T-helper 2 cell treated with Interferon-gamma antibody and Interleukin-4, amounts not matched to agents 5 μg/mL and 100 μg/mL, for 36 hours (primary cell): ENCODE data around the gene RGS6.
A peak's percentile ranks its signal among the peaks of the same experiment; 100 is the strongest.

Experiments used
- DNase-seq: peaks from one replicate; pipeline ENCODE4 v3.0.0; 2021; ENCODE audit warnings: low spot score
- H3K27ac Mint-ChIP-seq: one replicate; pipeline ENCODE4 v1.8.0; 2021; ENCODE audit warnings: mild to moderate bottlenecking, mixed read lengths
- H3K27me3 Mint-ChIP-seq: one replicate; pipeline ENCODE4 v1.8.0; 2021; ENCODE audit warnings: low read depth, mixed read lengths
- H3K36me3 Mint-ChIP-seq: one replicate; pipeline ENCODE4 v1.8.0; 2021; ENCODE audit warnings: low read depth, mixed read lengths
- H3K4me1 Mint-ChIP-seq: one replicate; pipeline ENCODE4 v1.8.0; 2021; ENCODE audit warnings: low read depth, mixed read lengths
- H3K4me3 Mint-ChIP-seq: one replicate; pipeline ENCODE4 v1.8.0; 2022; ENCODE audit warnings: mild to moderate bottlenecking, moderate library complexity, mixed read lengths
- H3K9me3 Mint-ChIP-seq: one replicate; pipeline ENCODE4 v1.8.0; 2021; ENCODE audit warnings: mixed read lengths

The RGS6 gene

DNA sequence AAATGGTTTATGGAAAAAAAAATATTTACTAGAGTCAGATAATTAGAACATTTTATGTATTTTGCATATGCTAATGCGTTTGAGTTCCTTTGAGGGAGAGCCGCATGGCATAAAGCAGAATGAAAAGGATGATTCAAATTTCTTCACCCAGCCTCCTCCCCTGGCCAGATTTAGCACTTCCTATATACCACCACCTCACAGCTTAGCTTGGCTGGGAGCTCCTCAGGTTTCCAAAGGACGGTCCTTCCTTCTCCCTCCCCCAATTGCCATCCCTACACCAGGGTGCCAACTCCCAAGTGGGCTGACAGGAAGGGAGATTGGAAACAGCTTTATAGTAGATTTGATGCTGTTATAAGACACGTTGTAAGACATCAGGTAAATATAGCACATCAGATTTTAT lies 157.4 kb downstream of the RGS6 start:
- peaks cover 19% of the 10 kb centered on the region for H3K27me3 Mint-ChIP-seq
- peaks cover 4% of the 10 kb centered on the region for H3K4me1 Mint-ChIP-seq
- H3K36me3 Mint-ChIP-seq = no peaks in the 10 kb centered on the region
- H3K4me3 Mint-ChIP-seq = no peak overlapping the region
- DNase-seq = no peak
- no peak overlapping the region for H3K27ac Mint-ChIP-seq
- no peaks in the 10 kb centered on the region for H3K9me3 Mint-ChIP-seq

DNA sequence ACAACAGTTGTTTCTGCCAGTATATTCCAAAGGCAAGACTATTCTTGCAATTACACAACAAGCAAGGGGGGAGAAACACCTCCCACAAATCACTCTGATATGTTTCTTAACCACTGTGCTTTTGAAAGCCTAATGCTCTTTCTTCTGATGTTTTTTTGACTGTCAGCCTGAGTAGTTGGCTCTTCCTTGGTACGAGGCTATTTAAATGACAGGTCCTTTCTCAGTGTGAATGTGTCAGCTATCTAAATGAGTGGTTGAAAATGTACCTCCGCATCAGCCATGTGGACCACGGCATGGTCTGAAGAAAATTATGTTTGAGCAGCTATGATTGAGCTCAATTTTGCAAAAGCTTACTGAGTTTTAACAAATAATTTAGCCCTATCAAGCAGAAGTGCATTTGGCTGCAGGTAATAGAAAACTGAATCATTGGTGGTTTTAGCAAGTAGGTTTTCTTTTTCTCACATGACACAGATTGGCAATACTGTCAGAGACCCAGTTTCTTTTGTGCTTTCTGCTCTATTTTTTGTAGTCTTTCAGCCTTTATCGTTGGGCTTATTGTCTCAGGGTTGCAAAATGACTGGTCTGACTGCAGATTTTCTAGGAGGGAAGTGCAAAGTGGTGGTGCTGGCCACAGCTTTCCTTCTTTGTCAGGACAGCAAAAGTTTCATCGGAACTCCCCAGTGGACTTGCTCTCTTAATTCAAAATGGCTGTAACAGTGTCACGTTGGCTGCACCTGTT lies 162.8 kb downstream of the RGS6 start:
- peak; percentile 8 for DNase-seq
- peaks cover 8% of the 10 kb centered on the region for H3K4me1 Mint-ChIP-seq
- no peak overlapping the region for H3K27ac Mint-ChIP-seq
- peaks cover 16% of the 10 kb centered on the region for H3K27me3 Mint-ChIP-seq
- no peaks in the 10 kb centered on the region for H3K36me3 Mint-ChIP-seq
- H3K4me3 Mint-ChIP-seq = no peak overlapping the region
- H3K9me3 Mint-ChIP-seq = no peaks in the 10 kb centered on the region

DNA sequence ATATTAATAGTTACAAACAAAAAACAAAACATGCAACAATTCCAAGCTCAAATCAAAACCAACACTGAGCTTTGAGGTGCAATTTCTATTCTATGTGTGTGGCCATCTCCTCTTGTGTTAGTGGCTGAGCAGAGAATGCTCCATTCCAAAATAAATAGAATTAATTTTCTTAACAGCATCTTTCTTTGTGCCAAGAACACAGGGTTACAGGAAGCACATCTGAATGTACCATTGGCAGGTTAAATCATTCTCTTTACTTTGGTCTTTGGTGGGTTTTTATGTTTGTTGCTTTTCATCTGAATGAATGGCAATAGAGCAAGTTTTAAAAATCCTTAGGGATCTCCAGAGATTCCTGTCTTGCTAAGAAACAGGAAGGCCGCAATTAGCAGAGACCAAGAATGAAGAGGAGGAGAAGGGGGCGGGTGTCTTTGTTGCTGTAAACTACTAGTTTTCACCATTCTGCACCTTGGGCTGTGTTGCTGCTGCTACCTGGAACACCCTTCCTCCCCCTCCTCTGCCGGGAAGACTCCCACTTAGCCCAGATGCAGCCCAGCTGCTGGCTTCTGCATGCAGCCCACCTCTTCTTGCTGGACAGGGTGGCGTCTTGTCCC lies 165.0 kb downstream of the RGS6 start:
- DNase-seq = no peak
- no peaks in the 10 kb centered on the region for H3K9me3 Mint-ChIP-seq
- no peaks in the 10 kb centered on the region for H3K36me3 Mint-ChIP-seq
- H3K27me3 Mint-ChIP-seq = peaks cover 16% of the 10 kb centered on the region
- H3K4me3 Mint-ChIP-seq = no peak overlapping the region
- H3K4me1 Mint-ChIP-seq = peaks cover 8% of the 10 kb centered on the region
- H3K27ac Mint-ChIP-seq = no peak overlapping the region

DNA sequence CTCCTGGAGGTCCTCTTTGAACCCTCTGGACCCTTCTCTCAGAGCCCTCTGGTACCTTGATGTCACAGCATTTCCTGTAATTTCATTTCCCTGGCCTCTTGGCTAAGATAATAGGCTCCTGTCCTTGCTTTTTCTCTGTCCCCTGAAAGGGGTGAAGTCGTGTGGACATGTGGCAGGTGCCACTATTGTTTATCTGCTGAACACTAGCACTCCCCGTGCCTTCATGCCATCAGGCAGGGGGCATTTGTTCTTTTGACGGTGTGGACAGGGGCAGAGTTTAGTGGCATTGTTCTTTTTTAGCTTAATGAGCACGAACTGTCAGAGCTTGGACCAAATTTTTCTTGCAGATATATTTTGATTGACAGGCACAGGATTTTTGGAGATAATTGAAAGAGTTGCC lies 166.0 kb downstream of the RGS6 start:
- H3K4me3 Mint-ChIP-seq = no peak overlapping the region
- H3K9me3 Mint-ChIP-seq = no peaks in the 10 kb centered on the region
- H3K36me3 Mint-ChIP-seq = no peaks in the 10 kb centered on the region
- H3K27me3 Mint-ChIP-seq = peaks cover 19% of the 10 kb centered on the region
- no peak for DNase-seq
- H3K27ac Mint-ChIP-seq = no peak overlapping the region
- peaks cover 8% of the 10 kb centered on the region for H3K4me1 Mint-ChIP-seq

DNA sequence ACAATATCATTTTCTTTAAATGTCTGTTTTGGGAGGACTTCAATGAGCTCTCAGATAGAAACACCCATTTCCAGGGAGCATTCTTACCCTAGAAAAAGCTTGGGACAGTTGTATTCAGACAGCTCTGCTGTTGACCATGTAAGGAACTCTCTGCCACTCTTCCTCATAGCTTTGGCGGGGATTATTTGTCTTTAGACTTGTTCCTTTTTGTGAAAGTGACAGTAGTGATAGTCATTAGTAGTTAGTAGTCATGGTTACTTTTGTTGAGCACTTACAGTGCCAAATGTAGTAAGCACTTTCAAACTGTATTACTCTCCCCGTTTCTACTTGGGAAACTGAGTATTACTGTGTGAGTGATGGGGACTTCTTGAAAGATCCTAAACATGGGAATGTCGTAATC lies 167.3 kb downstream of the RGS6 start:
- H3K36me3 Mint-ChIP-seq = no peaks in the 10 kb centered on the region

DNA sequence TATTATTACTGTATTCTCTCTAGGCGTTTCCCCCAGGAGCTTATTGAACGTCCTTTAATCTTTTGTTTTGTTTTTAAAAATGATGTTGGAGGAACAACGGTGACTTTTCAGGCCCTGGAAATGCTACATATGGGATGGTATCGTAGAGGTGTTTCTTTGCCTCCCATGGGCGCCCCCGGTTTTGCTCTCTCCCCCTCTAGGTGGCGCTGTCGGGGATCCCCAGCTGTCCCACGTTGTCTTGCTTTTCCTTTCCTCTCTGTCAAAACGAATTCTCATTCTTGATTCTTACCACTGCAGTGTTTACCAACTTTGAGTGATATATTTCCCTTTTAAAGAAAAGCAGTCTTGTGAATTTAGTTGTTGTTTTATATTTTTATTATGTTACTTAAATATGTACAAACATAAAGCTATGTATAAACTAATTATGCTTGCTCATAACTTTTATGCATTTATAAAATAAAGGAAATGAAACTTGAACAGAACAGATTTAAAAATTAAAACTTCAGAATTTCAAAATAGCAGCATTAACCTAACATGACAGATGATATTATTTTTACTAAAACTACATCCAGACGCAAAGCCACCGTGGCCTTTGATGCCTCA lies 171.9 kb downstream of the RGS6 start:
- H3K4me3 Mint-ChIP-seq = no peak overlapping the region
- no peaks in the 10 kb centered on the region for H3K9me3 Mint-ChIP-seq
- DNase-seq = peak; percentile 20
- no peaks in the 10 kb centered on the region for H3K36me3 Mint-ChIP-seq
- H3K27ac Mint-ChIP-seq = no peak overlapping the region
- H3K27me3 Mint-ChIP-seq = peaks cover 52% of the 10 kb centered on the region
- no peaks in the 10 kb centered on the region for H3K4me1 Mint-ChIP-seq

More for the DNA sequence above, 167.3 kb downstream of the RGS6 start:
- Mint-ChIP-seq H3K27me3 (peaks cover 23% of the 10 kb centered on the region), H3K9me3 (no peaks in the 10 kb centered on the region), H3K4me3 (no peak overlapping the region), H3K27ac (no peak overlapping the region), H3K4me1 (peaks cover 4% of the 10 kb centered on the region)
- DNase-seq = no peak

DNA sequence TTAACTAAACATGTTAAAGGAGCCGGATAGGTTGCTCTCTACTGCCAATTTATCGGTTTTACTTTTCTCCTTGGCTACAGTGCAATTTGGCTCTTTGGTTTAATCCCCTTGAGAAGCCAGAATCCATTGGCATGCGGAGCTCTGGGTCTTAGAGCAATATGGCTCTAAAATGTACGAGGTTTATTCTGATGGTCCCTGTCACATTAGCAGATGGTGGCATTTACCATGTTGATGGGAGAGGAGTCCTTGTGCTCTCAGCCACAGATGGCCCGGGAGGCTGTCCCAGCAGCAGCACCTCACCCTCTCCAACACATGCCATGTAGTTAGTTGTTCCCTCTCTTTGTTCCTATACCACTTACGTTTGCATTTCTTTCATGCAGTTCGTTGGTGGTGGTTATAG lies 179.7 kb downstream of the RGS6 start:
- no peaks in the 10 kb centered on the region for H3K36me3 Mint-ChIP-seq
- no peak overlapping the region for H3K27ac Mint-ChIP-seq
- DNase-seq = no peak
- no peaks in the 10 kb centered on the region for H3K9me3 Mint-ChIP-seq
- no peaks in the 10 kb centered on the region for H3K4me1 Mint-ChIP-seq
- H3K27me3 Mint-ChIP-seq = peaks cover 32% of the 10 kb centered on the region
- no peak overlapping the region for H3K4me3 Mint-ChIP-seq

DNA sequence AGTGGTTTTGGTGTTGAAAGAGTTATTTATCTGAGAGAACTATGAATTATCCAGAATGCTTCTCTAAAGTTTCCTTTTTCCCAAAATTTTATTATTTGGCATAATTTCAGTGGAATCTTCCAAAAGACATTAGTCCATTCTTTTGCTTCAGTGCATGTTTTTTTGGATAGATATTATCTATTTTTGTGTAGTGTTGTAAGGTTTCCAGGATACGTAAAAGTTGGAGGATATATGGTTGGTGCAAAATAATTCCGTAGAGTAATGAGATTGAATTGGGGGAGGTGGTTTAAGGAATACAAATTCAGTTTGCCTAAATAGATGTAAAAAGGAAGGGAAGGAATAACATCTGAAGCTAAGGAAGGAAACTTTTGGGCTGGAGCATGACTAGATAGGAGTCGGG lies 186.6 kb downstream of the RGS6 start:
- no peak overlapping the region for H3K4me3 Mint-ChIP-seq

DNA sequence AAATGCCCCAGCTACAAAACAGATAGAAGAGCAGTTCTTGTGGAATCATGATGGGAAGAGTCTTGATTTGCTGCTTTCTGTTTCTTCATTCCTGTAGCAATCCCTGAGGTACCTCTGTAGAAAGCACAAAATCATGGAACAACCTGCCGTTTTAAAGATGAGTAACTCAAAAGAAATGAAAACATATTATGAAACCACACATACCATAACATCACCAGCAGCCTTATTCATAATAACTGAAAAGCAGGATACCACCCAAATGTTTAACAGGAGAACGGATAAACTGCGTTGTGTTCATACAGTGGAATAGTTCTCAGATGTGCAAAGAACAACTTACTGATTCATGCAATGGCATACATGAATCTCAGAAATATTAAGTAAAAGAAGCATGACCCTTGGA lies 188.1 kb downstream of the RGS6 start:
- no peaks in the 10 kb centered on the region for H3K9me3 Mint-ChIP-seq
- peaks cover 22% of the 10 kb centered on the region for H3K27me3 Mint-ChIP-seq
- peaks cover under 1% of the 10 kb centered on the region for H3K36me3 Mint-ChIP-seq
- no peak overlapping the region for H3K27ac Mint-ChIP-seq
- H3K4me1 Mint-ChIP-seq = peaks cover 4% of the 10 kb centered on the region
- no peak overlapping the region for H3K4me3 Mint-ChIP-seq
- DNase-seq = no peak

More for the DNA sequence above, 186.6 kb downstream of the RGS6 start:
- H3K9me3 Mint-ChIP-seq = no peaks in the 10 kb centered on the region
- no peak for DNase-seq
- no peaks in the 10 kb centered on the region for H3K36me3 Mint-ChIP-seq
- no peaks in the 10 kb centered on the region for H3K4me1 Mint-ChIP-seq
- H3K27me3 Mint-ChIP-seq = peaks cover 24% of the 10 kb centered on the region
- no peak overlapping the region for H3K27ac Mint-ChIP-seq

DNA sequence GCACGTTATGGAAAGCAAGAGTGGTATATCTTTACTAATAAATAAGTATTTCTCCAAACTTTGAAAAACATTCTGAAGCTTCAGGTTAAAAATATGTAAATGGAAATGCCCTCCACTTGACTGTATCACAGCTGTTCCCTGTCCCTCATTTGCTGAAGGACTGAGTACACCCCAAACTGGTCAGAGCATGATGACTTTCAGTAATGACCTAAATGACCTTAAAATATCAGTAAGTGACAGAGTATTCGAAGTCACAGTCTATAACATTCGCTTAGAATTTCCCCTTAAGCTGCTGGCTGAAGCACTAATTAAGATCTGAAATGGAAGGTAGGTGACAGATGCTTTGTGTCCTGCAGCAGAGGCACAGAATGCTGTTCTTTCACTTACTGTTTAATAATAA lies 191.5 kb downstream of the RGS6 start:
- no peak overlapping the region for H3K27ac Mint-ChIP-seq
- H3K4me3 Mint-ChIP-seq = no peak overlapping the region
- H3K27me3 Mint-ChIP-seq = peaks cover 33% of the 10 kb centered on the region
- H3K36me3 Mint-ChIP-seq = peaks cover 6% of the 10 kb centered on the region
- peaks cover 10% of the 10 kb centered on the region for H3K4me1 Mint-ChIP-seq
- no peak for DNase-seq
- H3K9me3 Mint-ChIP-seq = no peaks in the 10 kb centered on the region

DNA sequence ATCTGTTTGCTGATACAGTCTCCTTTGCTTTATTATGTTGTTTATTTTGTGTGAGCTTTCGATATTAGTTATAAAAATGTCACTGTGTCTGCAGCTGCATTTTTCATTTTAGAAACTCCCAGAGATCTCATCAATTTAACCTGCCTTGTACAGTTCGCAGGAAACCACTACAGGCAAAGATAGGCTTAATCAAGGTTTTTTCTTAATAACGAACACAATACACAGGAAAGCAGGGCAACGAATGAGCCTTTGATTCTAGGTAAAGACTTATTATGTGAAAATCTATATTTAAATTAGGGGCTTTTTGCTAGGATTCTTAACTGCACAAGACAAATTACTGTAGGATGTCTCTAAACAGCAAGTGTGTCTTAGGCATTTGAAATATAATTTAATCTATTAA lies 191.9 kb downstream of the RGS6 start:
- Mint-ChIP-seq H3K36me3 (peaks cover 6% of the 10 kb centered on the region), H3K9me3 (no peaks in the 10 kb centered on the region), H3K27ac (peak overlapping the region; percentile 23), H3K4me3 (no peak overlapping the region), H3K27me3 (peaks cover 33% of the 10 kb centered on the region), H3K4me1 (peaks cover 12% of the 10 kb centered on the region)
- DNase-seq = no peak

DNA sequence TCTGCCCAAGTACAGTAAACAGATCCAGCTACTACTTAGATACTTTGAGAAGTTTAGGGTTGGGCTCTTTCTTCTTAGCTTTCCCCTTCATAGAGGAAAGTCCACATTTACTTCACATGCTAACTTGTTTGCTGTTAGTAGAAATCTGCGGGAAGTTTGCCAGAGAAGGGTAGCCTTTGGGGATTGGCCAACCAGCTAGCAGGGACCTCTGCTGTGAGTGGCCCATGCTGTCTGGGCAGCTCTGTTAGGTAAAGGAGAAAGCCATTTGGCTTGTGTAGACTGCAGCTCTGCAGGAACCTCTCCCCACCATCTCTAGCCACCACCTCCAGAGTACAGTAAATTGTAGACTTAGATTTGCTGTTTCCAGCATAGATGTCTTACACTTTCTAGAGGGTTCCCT lies 193.9 kb downstream of the RGS6 start:
- H3K4me3 Mint-ChIP-seq = no peak overlapping the region
- H3K36me3 Mint-ChIP-seq = peaks cover 6% of the 10 kb centered on the region
- no peak for DNase-seq
- no peak overlapping the region for H3K27ac Mint-ChIP-seq
- no peaks in the 10 kb centered on the region for H3K9me3 Mint-ChIP-seq
- H3K4me1 Mint-ChIP-seq = peaks cover 12% of the 10 kb centered on the region
- H3K27me3 Mint-ChIP-seq = peaks cover 34% of the 10 kb centered on the region

DNA sequence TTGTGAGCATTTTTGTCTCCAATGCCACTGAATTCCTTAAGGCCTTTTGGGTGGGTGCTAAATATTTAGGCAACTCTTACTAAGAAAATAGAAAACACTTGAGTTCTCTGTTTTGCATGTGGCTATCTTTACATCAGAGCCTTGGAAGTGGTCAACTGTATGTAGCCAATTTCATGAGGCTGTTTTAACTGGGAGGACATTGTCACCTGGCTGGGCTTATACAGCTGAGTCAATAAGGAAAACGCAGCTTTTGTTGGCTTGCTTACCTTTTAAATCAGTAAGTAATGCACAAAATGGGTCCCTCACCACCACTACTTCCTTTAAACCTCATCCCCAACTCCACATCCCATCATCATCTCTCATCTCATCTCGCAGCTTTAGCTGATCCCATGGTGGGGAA lies 194.3 kb downstream of the RGS6 start:
- DNase-seq = no peak
- peaks cover 32% of the 10 kb centered on the region for H3K27me3 Mint-ChIP-seq
- H3K9me3 Mint-ChIP-seq = no peaks in the 10 kb centered on the region
- no peak overlapping the region for H3K4me3 Mint-ChIP-seq
- H3K4me1 Mint-ChIP-seq = peaks cover 12% of the 10 kb centered on the region
- H3K27ac Mint-ChIP-seq = no peak overlapping the region
- peaks cover 6% of the 10 kb centered on the region for H3K36me3 Mint-ChIP-seq

DNA sequence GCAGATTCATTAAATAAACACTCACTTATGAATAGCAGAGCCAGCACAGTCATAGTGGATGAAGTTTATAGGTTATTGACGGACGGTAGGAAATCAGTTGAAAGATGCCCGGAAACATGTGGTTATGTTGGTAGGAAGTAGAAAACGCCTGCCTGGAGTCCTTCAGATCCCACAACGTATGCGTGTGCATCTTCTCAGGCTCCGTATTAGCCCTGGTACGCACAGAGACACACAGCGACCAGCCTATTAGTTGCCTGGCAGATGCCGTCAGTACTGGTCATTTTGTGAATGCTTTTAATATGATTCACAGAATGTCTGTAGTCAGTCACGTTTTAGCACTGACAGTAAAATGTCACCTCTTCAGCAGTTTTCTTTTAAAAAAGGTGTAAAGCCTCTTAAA lies 196.4 kb downstream of the RGS6 start:
- peaks cover 32% of the 10 kb centered on the region for H3K27me3 Mint-ChIP-seq
- H3K4me1 Mint-ChIP-seq = peaks cover 12% of the 10 kb centered on the region
- no peak overlapping the region for H3K4me3 Mint-ChIP-seq
- DNase-seq = no peak
- H3K27ac Mint-ChIP-seq = no peak overlapping the region
- H3K9me3 Mint-ChIP-seq = no peaks in the 10 kb centered on the region
- peaks cover 6% of the 10 kb centered on the region for H3K36me3 Mint-ChIP-seq
